ENCODE results near the gene KIF19.

Gene KIF19

GRCh38 chr17:74309902-74310301 is 16.1 kb upstream of the KIF19 start:
- no peaks in the 10 kb centered on the region for H4K20me1 ChIP-seq (ENCODE audit: low read depth, low read length)
- H3K9ac ChIP-seq (ENCODE audit: low read length), result no peak overlapping the region
- no peaks in the 10 kb centered on the region for H3K9me2 ChIP-seq (replicated peaks; ENCODE audit: insufficient read depth, low read length)
- TF ChIP-seq EZH2phosphoT487 (conservative IDR thresholded peaks at IDR 0.05; ENCODE audit: low read length), result no peak
- TF ChIP-seq, protein P1, sequence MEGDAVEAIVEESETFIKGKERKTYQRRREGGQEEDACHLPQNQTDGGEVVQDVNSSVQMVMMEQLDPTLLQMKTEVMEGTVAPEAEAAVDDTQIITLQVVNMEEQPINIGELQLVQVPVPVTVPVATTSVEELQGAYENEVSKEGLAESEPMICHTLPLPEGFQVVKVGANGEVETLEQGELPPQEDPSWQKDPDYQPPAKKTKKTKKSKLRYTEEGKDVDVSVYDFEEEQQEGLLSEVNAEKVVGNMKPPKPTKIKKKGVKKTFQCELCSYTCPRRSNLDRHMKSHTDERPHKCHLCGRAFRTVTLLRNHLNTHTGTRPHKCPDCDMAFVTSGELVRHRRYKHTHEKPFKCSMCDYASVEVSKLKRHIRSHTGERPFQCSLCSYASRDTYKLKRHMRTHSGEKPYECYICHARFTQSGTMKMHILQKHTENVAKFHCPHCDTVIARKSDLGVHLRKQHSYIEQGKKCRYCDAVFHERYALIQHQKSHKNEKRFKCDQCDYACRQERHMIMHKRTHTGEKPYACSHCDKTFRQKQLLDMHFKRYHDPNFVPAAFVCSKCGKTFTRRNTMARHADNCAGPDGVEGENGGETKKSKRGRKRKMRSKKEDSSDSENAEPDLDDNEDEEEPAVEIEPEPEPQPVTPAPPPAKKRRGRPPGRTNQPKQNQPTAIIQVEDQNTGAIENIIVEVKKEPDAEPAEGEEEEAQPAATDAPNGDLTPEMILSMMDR (IDR thresholded peaks at IDR 0.05; ENCODE audit: insufficient read depth, low read length, poor library complexity, severe bottlenecking), result no peak
- H3K79me2 ChIP-seq (ENCODE audit: insufficient read depth, low read length), result no peaks in the 10 kb centered on the region
- no peaks in the 10 kb centered on the region for H3K27me3 ChIP-seq (ENCODE audit: low read length)
- no peak overlapping the region for H3K27ac ChIP-seq (ENCODE audit: low read depth, low read length)
- no peak overlapping the region for H3K4me3 ChIP-seq (ENCODE audit: insufficient read depth, low read length, poor library complexity, severe bottlenecking)
- no peaks in the 10 kb centered on the region for H3F3A ChIP-seq (ENCODE audit: insufficient read depth)
- no peak overlapping the region for H2AFZ ChIP-seq (ENCODE audit: low read depth, low read length, severe bottlenecking)
- no peaks in the 10 kb centered on the region for H3K9me3 ChIP-seq (ENCODE audit: insufficient read depth, low read length)
- no peaks in the 10 kb centered on the region for H3K36me3 ChIP-seq (ENCODE audit: low read length)
- H3K4me2 ChIP-seq (ENCODE audit: low read depth, low read length, poor library complexity, severe bottlenecking), result no peak overlapping the region

- Histone ChIP-seq H4K20me1 (ENCODE audit: low read depth, low read length) (no peaks in the 10 kb centered on the region), H3K27ac (ENCODE audit: low read depth, low read length) (no peak overlapping the region), H3K4me2 (ENCODE audit: low read depth, low read length, poor library complexity, severe bottlenecking) (no peak overlapping the region), H3K9ac (ENCODE audit: low read length) (no peak overlapping the region), H3K79me2 (ENCODE audit: insufficient read depth, low read length) (no peaks in the 10 kb centered on the region), H3K27me3 (ENCODE audit: low read length) (no peaks in the 10 kb centered on the region), H3K9me3 (ENCODE audit: insufficient read depth, low read length) (no peaks in the 10 kb centered on the region), H3K9me2 (replicated peaks; ENCODE audit: insufficient read depth, low read length) (no peaks in the 10 kb centered on the region), H3K36me3 (ENCODE audit: low read length) (no peaks in the 10 kb centered on the region), H3K4me3 (ENCODE audit: insufficient read depth, low read length, poor library complexity, severe bottlenecking) (no peak overlapping the region), H2AFZ (ENCODE audit: low read depth, low read length, severe bottlenecking) (no peak overlapping the region), H3F3A (ENCODE audit: insufficient read depth) (no peaks in the 10 kb centered on the region)
- TF ChIP-seq, protein P1 (IDR thresholded peaks at IDR 0.05; ENCODE audit: insufficient read depth, low read length, poor library complexity, severe bottlenecking), result no peak
- TF ChIP-seq EZH2phosphoT487 (conservative IDR thresholded peaks at IDR 0.05; ENCODE audit: low read length), result no peak
These were observed 11.1 kb upstream of the KIF19 start for GRCh38 chr17:74314877-74315276.

DNA sequence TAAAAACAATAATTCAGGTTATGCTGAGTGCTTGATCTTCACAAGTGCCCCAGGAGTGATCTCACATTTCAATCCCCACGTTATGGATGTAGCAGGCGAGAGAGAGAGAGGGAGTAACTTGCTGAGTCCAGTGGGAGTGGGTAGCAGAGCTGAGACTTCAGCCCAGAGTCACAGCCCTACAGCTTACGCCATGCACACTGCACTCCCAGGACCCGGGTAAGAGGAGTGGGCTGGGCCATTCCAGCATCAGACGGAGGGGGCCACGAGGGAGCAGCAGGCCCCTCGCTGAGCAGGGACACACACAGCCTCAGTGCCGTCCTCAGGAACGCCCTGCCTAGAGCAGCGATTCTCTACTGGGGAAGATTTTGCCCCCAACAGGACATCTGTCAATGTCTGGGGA is 9.8 kb upstream of the KIF19 start:
- no peak overlapping the region for H2AFZ ChIP-seq (ENCODE audit: low read depth, low read length, severe bottlenecking)
- H3K27me3 ChIP-seq (ENCODE audit: low read length), result no peaks in the 10 kb centered on the region
- H4K20me1 ChIP-seq (ENCODE audit: low read depth, low read length), result no peaks in the 10 kb centered on the region
- H3K9ac ChIP-seq (ENCODE audit: low read length), result no peak overlapping the region
- no peak overlapping the region for H3K4me2 ChIP-seq (ENCODE audit: low read depth, low read length, poor library complexity, severe bottlenecking)
- H3K36me3 ChIP-seq (ENCODE audit: low read length), result no peaks in the 10 kb centered on the region
- H3K9me2 ChIP-seq (replicated peaks; ENCODE audit: insufficient read depth, low read length), result no peaks in the 10 kb centered on the region
- no peaks in the 10 kb centered on the region for H3K9me3 ChIP-seq (ENCODE audit: insufficient read depth, low read length)
- no peak for TF ChIP-seq EZH2phosphoT487 (conservative IDR thresholded peaks at IDR 0.05; ENCODE audit: low read length)
- TF ChIP-seq, protein P1 (IDR thresholded peaks at IDR 0.05; ENCODE audit: insufficient read depth, low read length, poor library complexity, severe bottlenecking), result no peak
- no peak overlapping the region for H3K4me3 ChIP-seq (ENCODE audit: insufficient read depth, low read length, poor library complexity, severe bottlenecking)
- H3F3A ChIP-seq (ENCODE audit: insufficient read depth), result no peaks in the 10 kb centered on the region
- H3K27ac ChIP-seq (ENCODE audit: low read depth, low read length), result no peak overlapping the region
- no peaks in the 10 kb centered on the region for H3K79me2 ChIP-seq (ENCODE audit: insufficient read depth, low read length)
